GM20000 (cell line): Measurements from ENCODE around the gene HIVEP3.
A peak's percentile ranks its signal among the peaks of the same experiment; 100 is the strongest.

Experiments used
- DNase-seq: peaks from one replicate; pipeline ENCODE4 v3.0.0; 2012; ENCODE audit warnings: low spot score
- TF ChIP-seq, protein P1 (sequence below): IDR thresholded peaks from 2 replicates; pipeline ENCODE4 v1.5.1; 2012; ENCODE audit warnings: mild to moderate bottlenecking, control low read depth; ENCODE audit errors: extremely low read depth, missing control alignments

The HIVEP3 gene

DNA sequence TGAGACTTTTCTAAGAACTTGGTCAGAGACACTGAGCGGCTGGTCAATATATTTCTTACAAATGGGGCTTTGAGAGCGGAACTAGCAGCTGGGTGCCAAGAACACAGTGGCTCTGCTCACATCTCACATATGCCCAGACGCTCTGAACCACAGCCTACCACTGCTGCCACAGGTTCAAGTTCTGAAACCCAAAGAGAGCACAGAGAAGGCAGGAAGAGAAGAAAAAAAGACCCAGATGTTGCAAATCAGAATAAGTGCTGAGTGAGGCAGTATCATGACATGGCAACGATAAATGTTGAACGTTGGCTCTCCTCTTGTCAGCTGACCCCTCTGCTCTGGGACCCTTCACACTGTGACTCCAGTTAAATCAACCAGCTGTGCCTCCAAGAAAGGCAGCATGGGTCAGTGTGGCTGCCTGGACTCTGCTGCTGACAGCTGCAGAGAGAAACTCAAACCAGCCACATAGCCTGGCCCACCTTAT is 26.4 kb downstream of the HIVEP3 start:
- DNase-seq = no peak

DNA sequence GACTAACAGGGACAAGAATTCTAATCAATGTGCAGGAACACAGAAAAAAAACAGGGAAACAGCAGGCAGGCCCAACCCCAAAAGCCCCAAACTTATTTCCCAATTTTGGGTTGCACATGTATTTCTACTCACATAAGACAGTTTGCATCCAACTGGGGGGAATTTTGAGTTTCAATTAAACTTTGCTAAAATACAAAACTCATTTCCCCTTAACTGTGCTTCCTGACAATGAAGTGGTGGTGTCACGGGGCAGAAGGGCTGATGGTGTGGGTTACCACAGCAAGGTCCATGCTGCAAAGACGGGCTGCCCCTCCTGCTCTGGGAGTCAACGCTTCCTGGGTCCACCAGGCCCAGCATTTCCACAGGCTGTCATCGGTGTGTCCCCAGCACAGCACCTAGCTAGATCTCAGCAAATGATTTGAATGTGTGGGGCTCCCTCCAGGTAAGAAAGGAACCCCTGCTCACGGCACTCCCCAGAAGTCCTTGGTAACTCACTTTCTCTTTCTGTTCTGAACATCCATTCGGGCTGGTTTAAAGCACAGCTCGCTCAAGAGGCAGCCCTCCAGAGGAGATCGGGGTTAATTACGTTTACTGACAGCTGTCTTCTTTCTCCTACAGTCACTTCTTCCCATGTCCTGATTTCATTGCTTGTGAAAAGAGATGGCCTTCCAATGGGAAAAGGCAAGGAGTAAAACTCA is 27.4 kb downstream of the HIVEP3 start:
- peak; percentile 76 for DNase-seq

More for the DNA sequence above, 26.4 kb downstream of the HIVEP3 start:
- TF ChIP-seq, protein P1, sequence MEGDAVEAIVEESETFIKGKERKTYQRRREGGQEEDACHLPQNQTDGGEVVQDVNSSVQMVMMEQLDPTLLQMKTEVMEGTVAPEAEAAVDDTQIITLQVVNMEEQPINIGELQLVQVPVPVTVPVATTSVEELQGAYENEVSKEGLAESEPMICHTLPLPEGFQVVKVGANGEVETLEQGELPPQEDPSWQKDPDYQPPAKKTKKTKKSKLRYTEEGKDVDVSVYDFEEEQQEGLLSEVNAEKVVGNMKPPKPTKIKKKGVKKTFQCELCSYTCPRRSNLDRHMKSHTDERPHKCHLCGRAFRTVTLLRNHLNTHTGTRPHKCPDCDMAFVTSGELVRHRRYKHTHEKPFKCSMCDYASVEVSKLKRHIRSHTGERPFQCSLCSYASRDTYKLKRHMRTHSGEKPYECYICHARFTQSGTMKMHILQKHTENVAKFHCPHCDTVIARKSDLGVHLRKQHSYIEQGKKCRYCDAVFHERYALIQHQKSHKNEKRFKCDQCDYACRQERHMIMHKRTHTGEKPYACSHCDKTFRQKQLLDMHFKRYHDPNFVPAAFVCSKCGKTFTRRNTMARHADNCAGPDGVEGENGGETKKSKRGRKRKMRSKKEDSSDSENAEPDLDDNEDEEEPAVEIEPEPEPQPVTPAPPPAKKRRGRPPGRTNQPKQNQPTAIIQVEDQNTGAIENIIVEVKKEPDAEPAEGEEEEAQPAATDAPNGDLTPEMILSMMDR = no peak

DNA sequence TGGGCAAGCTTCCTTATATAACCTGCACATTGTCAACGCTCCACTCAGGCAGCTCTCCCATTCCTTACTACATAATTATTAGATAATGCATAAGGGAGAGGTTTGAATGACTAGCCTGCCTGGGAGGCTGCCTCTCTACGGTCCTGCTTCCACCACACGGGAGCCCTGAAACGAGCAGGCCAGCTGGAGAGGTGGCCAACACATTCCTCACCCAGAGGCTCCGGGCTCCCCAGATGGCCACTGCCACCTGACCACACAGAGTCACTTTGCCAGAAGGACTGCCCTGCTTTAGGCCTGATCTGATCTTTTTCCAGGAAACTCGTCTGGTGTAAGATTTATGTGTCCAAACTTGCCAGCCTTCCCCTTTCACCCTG is 27.9 kb downstream of the HIVEP3 start:
- TF ChIP-seq, protein P1 = no peak
- no peak for DNase-seq

More for the DNA sequence above, 27.4 kb downstream of the HIVEP3 start:
- TF ChIP-seq, protein P1 = no peak

DNA sequence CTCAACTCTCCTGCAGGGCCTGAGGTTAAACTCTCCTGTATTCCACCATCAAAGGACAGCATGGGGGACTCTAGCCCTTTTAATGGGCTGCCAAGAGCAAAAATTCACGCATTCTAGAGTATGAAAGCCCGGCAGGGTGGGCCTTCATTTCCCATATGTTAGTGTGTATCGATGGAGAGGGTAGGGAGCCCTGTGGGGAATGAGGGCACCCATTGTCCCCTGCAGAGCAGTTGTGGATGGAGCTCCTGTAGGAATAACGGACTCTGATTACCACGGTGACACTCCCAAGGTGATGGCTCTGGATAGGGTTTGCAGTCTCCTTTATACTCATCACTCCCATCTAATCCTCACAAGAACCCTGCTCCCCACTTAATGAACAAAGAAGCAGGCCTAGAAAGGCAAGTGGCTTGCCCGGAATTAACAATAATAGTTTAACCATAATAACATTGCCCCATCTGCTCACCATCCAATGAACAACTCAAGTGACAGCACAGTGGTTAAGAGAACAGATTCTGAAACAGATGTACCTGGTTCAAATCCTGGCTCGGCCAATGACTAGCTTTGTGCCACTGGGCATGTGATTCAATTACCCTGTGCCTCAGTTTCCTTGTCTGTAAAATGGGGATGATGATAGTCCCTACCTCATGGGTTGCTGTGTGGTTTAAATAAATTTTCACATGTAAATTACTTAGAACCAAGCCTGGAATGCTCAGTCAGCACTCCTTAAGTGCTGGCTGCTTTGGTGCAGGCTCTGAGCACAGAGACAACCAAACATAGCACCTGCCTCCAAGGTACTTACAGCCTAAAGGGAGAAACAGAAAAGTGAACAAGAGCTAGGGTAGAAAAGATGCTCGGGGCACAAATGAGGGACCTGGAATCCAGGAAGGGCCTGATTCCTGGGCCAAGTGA is 29.0 kb downstream of the HIVEP3 start:
- DNase-seq = no peak
- TF ChIP-seq, protein P1 = no peak

DNA sequence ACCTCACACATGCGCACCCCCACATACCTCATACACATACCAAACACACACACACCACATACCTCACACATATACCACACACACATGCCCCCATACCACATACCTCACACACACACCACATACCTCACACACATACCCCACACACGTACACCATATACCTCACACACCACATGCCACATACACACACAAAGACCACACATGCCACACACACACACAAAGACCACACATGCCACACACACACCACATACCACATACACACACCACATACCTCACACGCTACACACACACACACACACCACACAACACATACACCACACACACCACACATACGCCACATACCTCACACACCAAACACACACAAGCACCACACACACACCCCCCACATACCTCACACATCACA is 30.0 kb downstream of the HIVEP3 start:
- TF ChIP-seq, protein P1 = no peak
- DNase-seq = no peak

DNA sequence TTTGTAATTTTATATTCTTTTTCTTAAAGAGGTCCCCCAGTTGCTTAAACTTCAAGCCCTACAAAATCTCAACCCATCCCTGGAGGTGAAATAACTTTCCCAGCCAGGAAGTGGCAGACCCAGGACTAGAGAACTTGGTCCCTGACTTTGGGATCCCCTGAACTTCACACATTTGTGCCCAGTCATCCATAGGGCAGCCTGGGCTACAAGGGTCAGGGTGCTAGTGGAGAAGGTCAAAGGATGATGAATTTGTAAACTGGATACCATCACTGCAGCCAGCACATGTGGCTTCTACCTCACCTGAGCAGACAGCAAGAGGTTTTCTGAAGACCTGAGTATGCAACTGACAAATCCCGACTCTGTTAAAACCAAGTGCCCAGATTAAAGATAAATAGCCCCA is 31.4 kb downstream of the HIVEP3 start:
- TF ChIP-seq, protein P1 = no peak
- DNase-seq = no peak
